A673 (cell line): ENCODE data around the gene MACROD1. TPM values are rescaled to one million over a fixed set of nuclear protein-coding genes. Genes with fewer than 3 reads are reported as not detected.

Experiments
- BruUV-seq: library from RNA; stranded (reverse); fragments of 400-500 nt; replicated peaks from 2 replicates; lab custom pipeline; 2021; lab: Mats Ljungman, UMichigan
- CTCF ChIA-PET: fragments of 300-600 bp; sonication (Branson Sonifier 250); formaldehyde crosslinking; loops from one replicate; lab custom pipeline; 2022; ENCODE audit warnings: antibody characterized with exemption; lab: Charles Lee
- POLR2A ChIA-PET: fragments of 300-600 bp; sonication (Branson Sonifier 250); formaldehyde crosslinking; loops from one replicate; lab custom pipeline; 2022; ENCODE audit warnings: antibody characterized with exemption; ENCODE audit not compliant: low non-redundant PET; lab: Charles Lee
- DNase-seq: peaks from one replicate; pipeline ENCODE4 v3.0.0-alpha.2; 2015; ENCODE audit warnings: low spot score
- H3K27ac ChIP-seq: fragments of 200-600 bp; sonication (generic); 2 replicates; pipeline ENCODE4 v1.5.1; 2016; ENCODE audit warnings: mixed run types, low read depth, mild to moderate bottlenecking, mixed read lengths, antibody characterized with exemption, low read length; ENCODE audit not compliant: poor library complexity, severe bottlenecking
- H3K27me3 ChIP-seq: fragments of 200-600 bp; sonication (generic); replicated peaks from 2 replicates; pipeline ENCODE4 v1.6.1; 2017; ENCODE audit warnings: mixed run types, low read depth, mild to moderate bottlenecking, mixed read lengths, antibody characterized with exemption, low read length; ENCODE audit not compliant: insufficient read depth, poor library complexity
- H3K36me3 ChIP-seq: fragments of 200-600 bp; sonication (generic); 2 replicates; pipeline ENCODE4 v1.6.1; 2016; ENCODE audit warnings: mixed run types, mild to moderate bottlenecking, mixed read lengths, antibody characterized with exemption, low read length; ENCODE audit not compliant: insufficient read depth, poor library complexity, severe bottlenecking
- H3K4me1 ChIP-seq: fragments of 200-600 bp; sonication (generic); 2 replicates; pipeline ENCODE4 v1.6.1; 2017; ENCODE audit warnings: mixed run types, mild to moderate bottlenecking, mixed read lengths, antibody characterized with exemption, low read length; ENCODE audit not compliant: insufficient read depth, poor library complexity, severe bottlenecking
- H3K4me3 ChIP-seq: fragments of 200-600 bp; sonication (generic); 2 replicates; pipeline ENCODE4 v1.5.1; 2016; ENCODE audit warnings: low read depth, mixed run types, mild to moderate bottlenecking, mixed read lengths, low read length; ENCODE audit not compliant: poor library complexity, severe bottlenecking
- H3K9me3 ChIP-seq: fragments of 200-600 bp; sonication (generic); 2 replicates; pipeline ENCODE4 v1.6.1; 2016; ENCODE audit warnings: mixed run types, low read depth, mild to moderate bottlenecking, mixed read lengths, antibody characterized with exemption, low read length; ENCODE audit not compliant: poor library complexity, severe bottlenecking
- CTCF ChIP-seq: fragments of 300-800, 200-600 bp; sonication (generic); conservative IDR thresholded peaks from 2 replicates; pipeline ENCODE4 v1.5.1; 2017; ENCODE audit warnings: low read depth, mild to moderate bottlenecking, antibody characterized with exemption, low read length, moderate library complexity, mixed read lengths
- EZH2 ChIP-seq: fragments of 200-600 bp; sonication (generic); IDR thresholded peaks from 2 replicates; pipeline ENCODE4 v1.6.1; 2017; ENCODE audit warnings: borderline replicate concordance, low read depth, mild to moderate bottlenecking, mixed read lengths, antibody characterized with exemption, low read length; ENCODE audit not compliant: poor library complexity, severe bottlenecking
- intact Hi-C: fragments of 100-400 bp; cut with micrococcal nuclease; formaldehyde crosslinking; loops from one replicate; pipeline ENCODE4 v1.10.0; 2022; ENCODE audit not compliant: unreplicated experiment
- total RNA-seq: library from RNA; stranded (reverse); gene quantifications from 2 replicates; pipeline ENCODE4 v1.2.3, GENCODE V29; 2021

Gene MACROD1
- total RNA-seq, 1 experiment from 2014 or later, result 28.7 TPM

GRCh38 chr11:64019106-64020037, 146.5 kb downstream of the MACROD1 start:
- DNase-seq, result no peak
- Histone ChIP-seq H3K27me3 (no peaks in the 10 kb centered on the region), H3K36me3 (no peaks in the 10 kb centered on the region), H3K9me3 (no peaks in the 10 kb centered on the region), H3K27ac (no peak overlapping the region), H3K4me1 (peaks cover 24% of the 10 kb centered on the region), H3K4me3 (no peak overlapping the region)
- no TSS peak for BruUV-seq
- TF ChIP-seq CTCF, result no peak
- no peak for TF ChIP-seq EZH2
- intact Hi-C loops, result no loop called here
- ChIA-PET POLR2A (interaction anchor here (0.6 kb wide), 1 partner anchor 48 kb away, joined by 3 read pairs; no protein-coding TSS in a partner anchor), CTCF (no interaction called here)

GRCh38 chr11:64018310-64018709, 147.6 kb downstream of the MACROD1 start:
- CTCF ChIA-PET, result no interaction called here
- POLR2A ChIA-PET, result no interaction called here
- no peak overlapping the region for H3K27ac ChIP-seq

GRCh38 chr11:64017945-64018224, 148.0 kb downstream of the MACROD1 start:
- no TSS peak for BruUV-seq
- no peaks in the 10 kb centered on the region for H3K27me3 ChIP-seq
- H3K4me1 ChIP-seq, result peaks cover 24% of the 10 kb centered on the region
- POLR2A ChIA-PET, result no interaction called here
- H3K27ac ChIP-seq, result no peak overlapping the region
- intact Hi-C loops, result no loop called here
- DNase-seq, result no peak
- H3K36me3 ChIP-seq, result no peaks in the 10 kb centered on the region
- no peak overlapping the region for H3K4me3 ChIP-seq
- TF ChIP-seq EZH2 (no peak), CTCF (no peak)
- CTCF ChIA-PET, result no interaction called here
- H3K9me3 ChIP-seq, result no peaks in the 10 kb centered on the region

More at GRCh38 chr11:64018310-64018709, 147.6 kb downstream of the MACROD1 start:
- no peak for TF ChIP-seq CTCF
- no peak for TF ChIP-seq EZH2
- intact Hi-C loops, result no loop called here
- H3K9me3 ChIP-seq, result no peaks in the 10 kb centered on the region
- no peaks in the 10 kb centered on the region for H3K36me3 ChIP-seq
- H3K27me3 ChIP-seq, result no peaks in the 10 kb centered on the region
- peaks cover 24% of the 10 kb centered on the region for H3K4me1 ChIP-seq
- H3K4me3 ChIP-seq, result no peak overlapping the region
- no TSS peak for BruUV-seq
- DNase-seq, result no peak
